ENCODE results near the gene CSNK1A1. TPM values are rescaled to one million over a fixed set of nuclear protein-coding genes. Genes with fewer than 3 reads are reported as not detected.

The CSNK1A1 gene
- total RNA-seq, 1 experiment from 2014 or later = 300 TPM

GRCh38 chr5:149580808-149581191, 29.6 kb upstream of the CSNK1A1 start:
- no TSS peak for BruUV-seq (replicated peaks)

DNA sequence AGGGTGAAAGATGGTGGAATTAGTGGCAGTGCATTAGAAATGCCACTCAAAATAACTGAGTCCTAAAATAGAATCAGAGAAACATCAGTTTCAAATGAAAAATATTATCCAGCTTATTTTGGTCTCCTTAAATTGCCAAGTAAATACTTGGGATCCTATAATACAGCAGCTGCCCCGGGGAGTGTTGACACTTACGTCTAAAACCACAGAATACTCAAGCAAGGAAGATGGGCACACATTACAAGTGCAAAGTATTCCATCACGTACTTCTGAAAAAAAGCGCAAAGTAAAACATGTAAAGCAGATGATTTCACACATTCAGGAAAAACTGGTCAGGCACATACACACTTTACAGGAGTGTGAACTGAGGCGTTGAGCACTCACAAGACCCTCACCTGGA, 27.7 kb upstream of the CSNK1A1 start:
- H4K20me1 ChIP-seq (ENCODE audit: insufficient read depth) = no peaks in the 10 kb centered on the region
- H3K36me3 ChIP-seq (ENCODE audit: low read depth) = no peaks in the 10 kb centered on the region
- H3K4me1 ChIP-seq (replicated peaks; ENCODE audit: insufficient read depth) = peaks cover 13% of the 10 kb centered on the region
- no peaks in the 10 kb centered on the region for H3K27me3 ChIP-seq (ENCODE audit: insufficient read depth, low read depth)
- no peak overlapping the region for H3K27ac ChIP-seq
- no peak for TF ChIP-seq EZH2 (IDR thresholded peaks at IDR 0.05; ENCODE audit: low read depth)
- no peak for TF ChIP-seq CTCF (conservative IDR thresholded peaks at IDR 0.05)
- no peaks in the 10 kb centered on the region for H3K9me3 ChIP-seq (ENCODE audit: insufficient read depth, low read depth)
- no peaks in the 10 kb centered on the region for H3K79me2 ChIP-seq (ENCODE audit: low read depth)
- intact Hi-C loops (cut with micrococcal nuclease; ENCODE audit: unreplicated experiment) = no loop called here
- ChIA-PET CTCF (no interaction called here), POLR2A (ENCODE audit: unreplicated experiment) (no interaction called here)
- no TSS peak for BruUV-seq (replicated peaks)
- DNase-seq = no peak
- H3K4me2 ChIP-seq = no peak overlapping the region
- no peaks in the 10 kb centered on the region for H3K9me2 ChIP-seq (ENCODE audit: insufficient read depth)
- peaks cover 12% of the 10 kb centered on the region; the same call in 1 of the 2 replicates for H3F3A ChIP-seq (ENCODE audit: insufficient read depth, low read depth)
- H3K4me3 ChIP-seq = no peak overlapping the region
- no peak overlapping the region for H2AFZ ChIP-seq

More at GRCh38 chr5:149580808-149581191, 29.6 kb upstream of the CSNK1A1 start:
- Histone ChIP-seq H3K4me1 (replicated peaks; ENCODE audit: insufficient read depth) (peaks cover 14% of the 10 kb centered on the region), H3K4me2 (peak overlapping the region; percentile 92), H3K9me2 (ENCODE audit: insufficient read depth) (no peaks in the 10 kb centered on the region), H3K27ac (no peak overlapping the region), H4K20me1 (ENCODE audit: insufficient read depth) (no peaks in the 10 kb centered on the region), H3F3A (ENCODE audit: insufficient read depth, low read depth) (peaks cover 12% of the 10 kb centered on the region; the same call in 1 of the 2 replicates), H3K27me3 (ENCODE audit: insufficient read depth, low read depth) (no peaks in the 10 kb centered on the region), H3K79me2 (ENCODE audit: low read depth) (no peaks in the 10 kb centered on the region), H3K9me3 (ENCODE audit: insufficient read depth, low read depth) (peaks cover 2% of the 10 kb centered on the region; the same call in 1 of the 2 replicates), H3K36me3 (ENCODE audit: low read depth) (no peaks in the 10 kb centered on the region), H2AFZ (peak overlapping the region; percentile 81), H3K4me3 (peak overlapping the region; percentile 60)
- DNase-seq = no peak
- intact Hi-C loops (cut with micrococcal nuclease; ENCODE audit: unreplicated experiment) = loop anchor here (1.0 kb wide), 1 partner anchor 38 kb away; no protein-coding TSS in a partner anchor
- ChIA-PET CTCF (interaction anchor here (0.5 kb wide), 1 partner anchor 389 kb away, joined by 9 read pairs; no protein-coding TSS in a partner anchor), POLR2A (ENCODE audit: unreplicated experiment) (no interaction called here)
- TF ChIP-seq CTCF (conservative IDR thresholded peaks at IDR 0.05) (no peak), EZH2 (IDR thresholded peaks at IDR 0.05; ENCODE audit: low read depth) (no peak)

DNA sequence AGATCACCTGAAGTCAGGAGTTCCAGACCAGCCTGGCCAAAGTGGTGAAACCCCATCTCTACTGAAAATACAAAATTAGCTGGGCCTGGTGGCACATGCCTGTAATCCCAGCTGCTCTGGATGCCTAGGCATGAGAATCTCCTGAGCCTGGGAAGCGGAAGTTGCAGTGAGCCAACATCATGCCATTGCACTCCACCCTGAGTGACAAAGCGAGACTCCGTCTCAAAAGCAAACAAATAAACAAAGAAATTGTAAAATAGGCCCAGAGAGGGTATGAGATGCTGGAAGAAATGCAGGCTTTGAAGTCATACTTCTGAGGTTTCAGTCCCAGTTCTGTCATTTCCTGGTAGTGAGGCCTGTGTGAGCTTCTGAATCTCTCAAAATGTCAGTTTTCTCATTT, 24.8 kb upstream of the CSNK1A1 start:
- H3F3A ChIP-seq (ENCODE audit: insufficient read depth, low read depth) = 0 out of 2 replicates have a peak, but pooled peaks cover 5% of the 10 kb centered on the region
- H3K4me3 ChIP-seq = no peak overlapping the region
- no peaks in the 10 kb centered on the region for H3K9me3 ChIP-seq (ENCODE audit: insufficient read depth, low read depth)
- no peak overlapping the region for H3K27ac ChIP-seq
- intact Hi-C loops (cut with micrococcal nuclease; ENCODE audit: unreplicated experiment) = no loop called here
- H3K27me3 ChIP-seq (ENCODE audit: insufficient read depth, low read depth) = no peaks in the 10 kb centered on the region
- no peaks in the 10 kb centered on the region for H3K9me2 ChIP-seq (ENCODE audit: insufficient read depth)
- H3K4me1 ChIP-seq (replicated peaks; ENCODE audit: insufficient read depth) = peaks cover 6% of the 10 kb centered on the region
- TF ChIP-seq CTCF (conservative IDR thresholded peaks at IDR 0.05) = no peak
- no peak for TF ChIP-seq EZH2 (IDR thresholded peaks at IDR 0.05; ENCODE audit: low read depth)
- CTCF ChIA-PET = no interaction called here
- no TSS peak for BruUV-seq (replicated peaks)
- H3K4me2 ChIP-seq = no peak overlapping the region
- H3K36me3 ChIP-seq (ENCODE audit: low read depth) = no peaks in the 10 kb centered on the region
- no peak for DNase-seq
- no peak overlapping the region for H2AFZ ChIP-seq
- POLR2A ChIA-PET (ENCODE audit: unreplicated experiment) = no interaction called here
- H4K20me1 ChIP-seq (ENCODE audit: insufficient read depth) = no peaks in the 10 kb centered on the region
- H3K79me2 ChIP-seq (ENCODE audit: low read depth) = no peaks in the 10 kb centered on the region
